ENCODE data around the gene FGF1.

The FGF1 gene

GRCh38 chr5:142688281-142688989, 2.5 kb upstream of the FGF1 start:
- Histone ChIP-seq H3K4me3 (ENCODE audit: insufficient read depth in 1 of 2, low read depth in 1 of 2, low read length in 2 of 2) (no peak overlapping the region), H2BK15ac (ENCODE audit: low read depth, poor library complexity, severe bottlenecking) (no peak overlapping the region), H3K9me3 (ENCODE audit: control insufficient read depth, low read length) (no peaks in the 10 kb centered on the region), H2AFZ (ENCODE audit: low read depth, low read length) (no peak overlapping the region), H3K27me3 (ENCODE audit: control insufficient read depth in 1 of 2, insufficient read depth in 1 of 2, low read length in 2 of 2) (no peaks in the 10 kb centered on the region), H3K4me1 (ENCODE audit: control insufficient read depth, insufficient read depth, low read depth, low read length) (peaks cover 17% of the 10 kb centered on the region), H3K23ac (ENCODE audit: low read length in 2 of 2) (no peak overlapping the region), H4K91ac (ENCODE audit: low read length) (no peak overlapping the region), H2BK12ac (ENCODE audit: low read length in 2 of 2) (no peak overlapping the region), H4K8ac (ENCODE audit: low read length) (no peak overlapping the region), H3K79me1 (replicated peaks; ENCODE audit: low read length, poor library complexity, severe bottlenecking) (no peaks in the 10 kb centered on the region), H3K4me2 (ENCODE audit: low read length, poor library complexity, severe bottlenecking) (no peak overlapping the region), H2BK5ac (ENCODE audit: low read depth, low read length, poor library complexity, severe bottlenecking) (no peak overlapping the region), H3K14ac (ENCODE audit: low read length in 2 of 2) (no peak overlapping the region), H3K4ac (ENCODE audit: low read depth in 1 of 2, low read length in 2 of 2) (no peak overlapping the region), H2BK120ac (ENCODE audit: low read depth, low read length) (no peak overlapping the region), H2AK5ac (ENCODE audit: low read length, severe bottlenecking) (no peak overlapping the region), H3K36me3 (ENCODE audit: control insufficient read depth in 1 of 2, insufficient read depth in 2 of 2, low read depth in 1 of 2, low read length in 2 of 2) (no peaks in the 10 kb centered on the region), H3K18ac (ENCODE audit: low read depth in 1 of 2, low read length in 2 of 2) (no peak overlapping the region), H3K9ac (ENCODE audit: low read length) (no peak overlapping the region), H3K27ac (ENCODE audit: low read length, poor library complexity, severe bottlenecking) (no peak overlapping the region)
- DNase-seq, result no peak
- 62% methylated on average over 3 of the region's 7 CpGs for WGBS

- Histone ChIP-seq H2BK12ac (ENCODE audit: low read length in 2 of 2) (no peak overlapping the region), H4K8ac (ENCODE audit: low read length) (no peak overlapping the region), H3K9ac (ENCODE audit: low read length) (no peak overlapping the region), H4K91ac (ENCODE audit: low read length) (no peak overlapping the region), H3K27me3 (ENCODE audit: control insufficient read depth in 1 of 2, insufficient read depth in 1 of 2, low read length in 2 of 2) (no peaks in the 10 kb centered on the region), H3K18ac (ENCODE audit: low read depth in 1 of 2, low read length in 2 of 2) (no peak overlapping the region), H3K27ac (ENCODE audit: low read length, poor library complexity, severe bottlenecking) (no peak overlapping the region), H3K9me3 (ENCODE audit: control insufficient read depth, low read length) (no peaks in the 10 kb centered on the region), H2BK15ac (ENCODE audit: low read depth, poor library complexity, severe bottlenecking) (no peak overlapping the region), H3K23ac (ENCODE audit: low read length in 2 of 2) (no peak overlapping the region), H3K79me1 (replicated peaks; ENCODE audit: low read length, poor library complexity, severe bottlenecking) (no peaks in the 10 kb centered on the region), H2AFZ (ENCODE audit: low read depth, low read length) (no peak overlapping the region), H2BK120ac (ENCODE audit: low read depth, low read length) (no peak overlapping the region), H2AK5ac (ENCODE audit: low read length, severe bottlenecking) (no peak overlapping the region), H3K4me2 (ENCODE audit: low read length, poor library complexity, severe bottlenecking) (no peak overlapping the region), H3K36me3 (ENCODE audit: control insufficient read depth in 1 of 2, insufficient read depth in 2 of 2, low read depth in 1 of 2, low read length in 2 of 2) (no peaks in the 10 kb centered on the region), H2BK5ac (ENCODE audit: low read depth, low read length, poor library complexity, severe bottlenecking) (no peak overlapping the region), H3K4me3 (ENCODE audit: insufficient read depth in 1 of 2, low read depth in 1 of 2, low read length in 2 of 2) (no peak overlapping the region), H3K4me1 (ENCODE audit: control insufficient read depth, insufficient read depth, low read depth, low read length) (peaks cover 17% of the 10 kb centered on the region), H3K4ac (ENCODE audit: low read depth in 1 of 2, low read length in 2 of 2) (no peak overlapping the region), H3K14ac (ENCODE audit: low read length in 2 of 2) (no peak overlapping the region)
- WGBS, result 91% methylated on average over 3 of the region's 4 CpGs
- no peak for DNase-seq
Measured at GRCh38 chr5:142686968-142687367, 1.1 kb upstream of the FGF1 start.

- H3K4me2 ChIP-seq (ENCODE audit: low read length, poor library complexity, severe bottlenecking), result no peak overlapping the region
- no peaks in the 10 kb centered on the region for H3K36me3 ChIP-seq (ENCODE audit: control insufficient read depth in 1 of 2, insufficient read depth in 2 of 2, low read depth in 1 of 2, low read length in 2 of 2)
- no peak overlapping the region for H3K9ac ChIP-seq (ENCODE audit: low read length)
- peak overlapping the region in 1 of 2 experiments; percentile 55 for H2BK12ac ChIP-seq (ENCODE audit: low read length in 2 of 2)
- peak; percentile 71 for DNase-seq
- peaks cover 18% of the 10 kb centered on the region for H3K4me1 ChIP-seq (ENCODE audit: control insufficient read depth, insufficient read depth, low read depth, low read length)
- no peak overlapping the region for H2AFZ ChIP-seq (ENCODE audit: low read depth, low read length)
- no peak overlapping the region for H3K18ac ChIP-seq (ENCODE audit: low read depth in 1 of 2, low read length in 2 of 2)
- no peak overlapping the region for H2BK5ac ChIP-seq (ENCODE audit: low read depth, low read length, poor library complexity, severe bottlenecking)
- no peak overlapping the region for H3K4ac ChIP-seq (ENCODE audit: low read depth in 1 of 2, low read length in 2 of 2)
- H3K23ac ChIP-seq (ENCODE audit: low read length in 2 of 2), result no peak overlapping the region
- no peak overlapping the region for H2BK15ac ChIP-seq (ENCODE audit: low read depth, poor library complexity, severe bottlenecking)
- H3K27ac ChIP-seq (ENCODE audit: low read length, poor library complexity, severe bottlenecking), result no peak overlapping the region
- H3K9me3 ChIP-seq (ENCODE audit: control insufficient read depth, low read length), result no peaks in the 10 kb centered on the region
- H4K91ac ChIP-seq (ENCODE audit: low read length), result no peak overlapping the region
- H2AK5ac ChIP-seq (ENCODE audit: low read length, severe bottlenecking), result no peak overlapping the region
- no peak overlapping the region for H2BK120ac ChIP-seq (ENCODE audit: low read depth, low read length)
- H3K27me3 ChIP-seq (ENCODE audit: control insufficient read depth in 1 of 2, insufficient read depth in 1 of 2, low read length in 2 of 2), result no peaks in the 10 kb centered on the region
- WGBS, result 62% methylated on average over 10 of the region's 11 CpGs
- H4K8ac ChIP-seq (ENCODE audit: low read length), result no peak overlapping the region
- H3K4me3 ChIP-seq (ENCODE audit: insufficient read depth in 1 of 2, low read depth in 1 of 2, low read length in 2 of 2), result no peak overlapping the region
- H3K14ac ChIP-seq (ENCODE audit: low read length in 2 of 2), result peak overlapping the region in 1 of 2 experiments; percentile 26
- H3K79me1 ChIP-seq (replicated peaks; ENCODE audit: low read length, poor library complexity, severe bottlenecking), result no peaks in the 10 kb centered on the region
Measured at GRCh38 chr5:142686210-142686734, 382 bp upstream of the FGF1 start.

GRCh38 chr5:142684508-142685041, 1.3 kb downstream of the FGF1 start:
- Histone ChIP-seq H2BK120ac (ENCODE audit: low read depth, low read length) (no peak overlapping the region), H3K27ac (ENCODE audit: low read length, poor library complexity, severe bottlenecking) (no peak overlapping the region), H3K4ac (ENCODE audit: low read depth in 1 of 2, low read length in 2 of 2) (no peak overlapping the region), H3K23ac (ENCODE audit: low read length in 2 of 2) (no peak overlapping the region), H4K91ac (ENCODE audit: low read length) (no peak overlapping the region), H2BK5ac (ENCODE audit: low read depth, low read length, poor library complexity, severe bottlenecking) (no peak overlapping the region), H3K4me2 (ENCODE audit: low read length, poor library complexity, severe bottlenecking) (no peak overlapping the region), H3K9me3 (ENCODE audit: control insufficient read depth, low read length) (no peaks in the 10 kb centered on the region), H2AK5ac (ENCODE audit: low read length, severe bottlenecking) (no peak overlapping the region), H2AFZ (ENCODE audit: low read depth, low read length) (no peak overlapping the region), H3K18ac (ENCODE audit: low read depth in 1 of 2, low read length in 2 of 2) (no peak overlapping the region), H3K27me3 (ENCODE audit: control insufficient read depth in 1 of 2, insufficient read depth in 1 of 2, low read length in 2 of 2) (no peaks in the 10 kb centered on the region), H2BK12ac (ENCODE audit: low read length in 2 of 2) (no peak overlapping the region), H2BK15ac (ENCODE audit: low read depth, poor library complexity, severe bottlenecking) (no peak overlapping the region), H3K14ac (ENCODE audit: low read length in 2 of 2) (no peak overlapping the region), H3K9ac (ENCODE audit: low read length) (peak overlapping the region; percentile 54), H3K4me3 (ENCODE audit: insufficient read depth in 1 of 2, low read depth in 1 of 2, low read length in 2 of 2) (peak overlapping the region in 1 of 2 experiments; percentile 42), H3K4me1 (ENCODE audit: control insufficient read depth, insufficient read depth, low read depth, low read length) (peaks cover 20% of the 10 kb centered on the region), H4K8ac (ENCODE audit: low read length) (peak overlapping the region; percentile 78), H3K79me1 (replicated peaks; ENCODE audit: low read length, poor library complexity, severe bottlenecking) (no peaks in the 10 kb centered on the region), H3K36me3 (ENCODE audit: control insufficient read depth in 1 of 2, insufficient read depth in 2 of 2, low read depth in 1 of 2, low read length in 2 of 2) (no peaks in the 10 kb centered on the region)
- whole genome bisulfite sequencing, result 47% methylated on average over 9 of the region's 9 CpGs
- no peak for DNase-seq
